Measurements from ENCODE around the gene RPL15.

GRCh38 chr3:23944007-23944783 is 27.3 kb downstream of the RPL15 start:
- no peak for TF ChIP-seq CTCF (IDR thresholded peaks at IDR 0.05)
- no peak for TF ChIP-seq ZFX (IDR thresholded peaks at IDR 0.05; ENCODE audit: borderline replicate concordance)
